ENCODE data around the gene MYOM1.

GRCh38 chr18:3147935-3148554 is 71.7 kb downstream of the MYOM1 start:
- TF ChIP-seq CTCF (IDR thresholded peaks at IDR 0.05), result no peak
- no peak for TF ChIP-seq ZFX (IDR thresholded peaks at IDR 0.05; ENCODE audit: borderline replicate concordance)
